DOHH2 (cell line): ENCODE results near the gene SBK3.

Experiments
- H3F3A ChIP-seq: fragments of 200-600 bp; sonication (generic), shearing (Covaris generic); 2 replicates; pipeline ENCODE4 v1.6.0; 2016; ENCODE audit warnings: antibody characterized with exemption, mild to moderate bottlenecking; ENCODE audit not compliant: control insufficient read depth, insufficient read depth
- H3K27ac ChIP-seq: fragments of 200-600 bp; sonication (generic); 2 replicates; pipeline ENCODE4 v1.5.1; 2014; ENCODE audit warnings: low read depth, mild to moderate bottlenecking, low read length, moderate library complexity
- H3K27me3 ChIP-seq: fragments of 200-600 bp; sonication (generic); 2 replicates; pipeline ENCODE4 v1.6.1; 2014; ENCODE audit warnings: mild to moderate bottlenecking, low read length, mixed read lengths; ENCODE audit not compliant: control insufficient read depth
- H3K36me3 ChIP-seq: fragments of 200-600 bp; sonication (generic); 2 replicates; pipeline ENCODE4 v1.6.1; 2014; ENCODE audit warnings: mild to moderate bottlenecking, low read length, moderate library complexity, mixed read lengths; ENCODE audit not compliant: control insufficient read depth
- H3K4me1 ChIP-seq: fragments of 200-600 bp; sonication (generic); 2 replicates; pipeline ENCODE4 v1.6.1; 2014; ENCODE audit warnings: mild to moderate bottlenecking, low read length, mixed read lengths; ENCODE audit not compliant: control insufficient read depth
- H3K4me2 ChIP-seq: fragments of 200-600 bp; sonication (generic); 2 replicates; pipeline ENCODE4 v1.6.0; 2014; ENCODE audit warnings: mild to moderate bottlenecking, low read length, moderate library complexity
- H3K4me3 ChIP-seq: fragments of 200-600 bp; sonication (generic); 2 replicates; pipeline ENCODE4 v1.5.1; 2014; ENCODE audit warnings: mild to moderate bottlenecking, low read length, mixed read lengths
- H3K79me2 ChIP-seq: fragments of 200-600 bp; sonication (generic); 2 replicates; pipeline ENCODE4 v1.6.1; 2014; ENCODE audit warnings: mild to moderate bottlenecking, low read length, mixed read lengths; ENCODE audit not compliant: control insufficient read depth
- H3K9me2 ChIP-seq: fragments of 200-600 bp; sonication (generic); replicated peaks from 2 replicates; pipeline ENCODE4 v1.6.1; 2014; ENCODE audit warnings: mild to moderate bottlenecking, low read length, mixed read lengths; ENCODE audit not compliant: control insufficient read depth
- H3K9me3 ChIP-seq: fragments of 200-600 bp; sonication (generic); 2 replicates; pipeline ENCODE4 v1.6.1; 2014; ENCODE audit warnings: antibody characterized with exemption, low read length, mixed read lengths; ENCODE audit not compliant: control insufficient read depth, insufficient read depth
- H4K20me1 ChIP-seq: fragments of 200-600 bp; sonication (generic); 2 replicates; pipeline ENCODE4 v1.6.0; 2014; ENCODE audit warnings: low read depth, mild to moderate bottlenecking, antibody characterized with exemption, low read length, moderate library complexity; ENCODE audit not compliant: control insufficient read depth, insufficient read depth
- CTCF ChIP-seq: fragments of 200-600 bp; sonication (generic); IDR thresholded peaks from one replicate; pipeline ENCODE4 v1.5.1; 2014; ENCODE audit warnings: antibody characterized with exemption, mild to moderate bottlenecking, low read depth, low read length; ENCODE audit not compliant: poor library complexity, severe bottlenecking
- EZH2phosphoT487 ChIP-seq: fragments of 200-600 bp; sonication (generic); IDR thresholded peaks from 2 replicates; pipeline ENCODE4 v1.6.1; 2017; ENCODE audit warnings: borderline replicate concordance, mild to moderate bottlenecking, antibody characterized with exemption, low read length, moderate library complexity, mixed read lengths

Gene SBK3

GRCh38 chr19:55545443-55545842 is at the start of gene SBK3:
TSS of gene SBK3 (minus strand) at chr19:55545543. CDS start at chr19:55545543, 0 bp downstream.
- H4K20me1 ChIP-seq, result no peaks in the 10 kb centered on the region
- no peak within 1 kb of the TSS for H3K4me2 ChIP-seq
- no peak for TF ChIP-seq EZH2phosphoT487
- no peak for TF ChIP-seq CTCF
- H3K27me3 ChIP-seq, result peaks cover 7% of the 10 kb centered on the region
- peaks cover 11% of the 10 kb centered on the region for H3K4me1 ChIP-seq
- H3K79me2 ChIP-seq, result no peaks in the 10 kb centered on the region
- no peaks in the 10 kb centered on the region for H3F3A ChIP-seq
- no peaks in the 10 kb centered on the region for H3K9me3 ChIP-seq
- no peaks in the 10 kb centered on the region for H3K36me3 ChIP-seq
- H3K4me3 ChIP-seq, result no peak within 1 kb of the TSS
- H3K9me2 ChIP-seq, result no peaks in the 10 kb centered on the region
- H3K27ac ChIP-seq, result no peak within 1 kb of the TSS

- Histone ChIP-seq H3K27ac (no peak overlapping the region), H3K4me1 (peaks cover 3% of the 10 kb centered on the region), H3K4me2 (no peak overlapping the region), H4K20me1 (no peaks in the 10 kb centered on the region), H3K9me3 (no peaks in the 10 kb centered on the region), H3K4me3 (no peak overlapping the region), H3F3A (no peaks in the 10 kb centered on the region), H3K36me3 (peaks cover 33% of the 10 kb centered on the region), H3K79me2 (peaks cover 5% of the 10 kb centered on the region), H3K27me3 (no peaks in the 10 kb centered on the region), H3K9me2 (no peaks in the 10 kb centered on the region)
- no peak for TF ChIP-seq CTCF
- no peak for TF ChIP-seq EZH2phosphoT487
These were observed 47.9 kb upstream of the SBK3 start for GRCh38 chr19:55593096-55593772.

- no peak for TF ChIP-seq CTCF
- no peak for TF ChIP-seq EZH2phosphoT487
- no peaks in the 10 kb centered on the region for H3K79me2 ChIP-seq
- no peaks in the 10 kb centered on the region for H3K27me3 ChIP-seq
- no peak overlapping the region for H3K4me3 ChIP-seq
- peaks cover under 1% of the 10 kb centered on the region; the same call in 1 of the 2 replicates for H3F3A ChIP-seq
- H3K4me1 ChIP-seq, result peaks cover 6% of the 10 kb centered on the region
- no peaks in the 10 kb centered on the region for H3K9me2 ChIP-seq
- no peak overlapping the region for H3K4me2 ChIP-seq
- no peaks in the 10 kb centered on the region for H4K20me1 ChIP-seq
- H3K9me3 ChIP-seq, result no peaks in the 10 kb centered on the region
- no peak overlapping the region for H3K27ac ChIP-seq
- peaks cover 26% of the 10 kb centered on the region for H3K36me3 ChIP-seq
These were observed 47.2 kb upstream of the SBK3 start for GRCh38 chr19:55592391-55593090.
